Brain microvascular endothelial cell (primary cell): ENCODE data around the gene KLHL5.

ENCODE experiments used
- DNase-seq: peaks from one replicate; pipeline ENCODE4 v3.0.0-alpha.2; 2020
- H3K27ac ChIP-seq: fragments of 250-450 bp; sonication (Bioruptor Pico); 2 replicates; pipeline ENCODE4 v1.5.1; 2020; ENCODE audit warnings: mild to moderate bottlenecking, moderate library complexity
- H3K27me3 ChIP-seq: fragments of 250-450 bp; sonication (Bioruptor Pico); replicated peaks from 2 replicates; pipeline ENCODE4 v1.5.1; 2020; ENCODE audit warnings: mild to moderate bottlenecking
- H3K36me3 ChIP-seq: fragments of 250-450 bp; sonication (Bioruptor Pico); replicated peaks from 2 replicates; pipeline ENCODE4 v1.5.1; 2020; ENCODE audit warnings: mild to moderate bottlenecking
- H3K4me3 ChIP-seq: 2 replicates; pipeline ENCODE4 v1.5.1; 2011; ENCODE audit warnings: low read depth, mild to moderate bottlenecking, control low read depth, low read length, moderate library complexity
- CTCF ChIP-seq: IDR thresholded peaks from 2 replicates; pipeline ENCODE4 v1.5.1; 2011; ENCODE audit warnings: low read depth, mild to moderate bottlenecking, moderate library complexity, low read length, control low read depth, inconsistent platforms; ENCODE audit errors: missing control alignments
- in situ Hi-C: cut with HindIII; loops from 2 replicates; pipeline ENCODE4 v1.10.0; 2017; ENCODE audit warnings: low sequenced_read_pairs, low pct_ligation_motif_present

The KLHL5 gene

GRCh38 chr4:39157520-39157919 is 95.5 kb downstream of the KLHL5 start:
- H3K27me3 ChIP-seq, result no peaks in the 10 kb centered on the region
- no peak overlapping the region for H3K4me3 ChIP-seq
- in situ Hi-C loops, result no loop called here
- no peak for TF ChIP-seq CTCF
- H3K36me3 ChIP-seq, result no peaks in the 10 kb centered on the region
- DNase-seq, result no peak
- H3K27ac ChIP-seq, result no peak overlapping the region

- no peak for TF ChIP-seq CTCF
- Histone ChIP-seq H3K27me3 (no peaks in the 10 kb centered on the region), H3K4me3 (no peak overlapping the region), H3K27ac (no peak overlapping the region), H3K36me3 (no peaks in the 10 kb centered on the region)
- in situ Hi-C loops, result no loop called here
- no peak for DNase-seq
Observed at GRCh38 chr4:39166177-39166576, 104.1 kb downstream of the KLHL5 start.

GRCh38 chr4:39166669-39167068 is 104.6 kb downstream of the KLHL5 start:
- in situ Hi-C loops, result no loop called here
- H3K27ac ChIP-seq, result no peak overlapping the region
- no peak for TF ChIP-seq CTCF
- H3K36me3 ChIP-seq, result no peaks in the 10 kb centered on the region
- no peaks in the 10 kb centered on the region for H3K27me3 ChIP-seq
- no peak overlapping the region for H3K4me3 ChIP-seq
- no peak for DNase-seq

GRCh38 chr4:39169426-39169825 is 107.4 kb downstream of the KLHL5 start:
- no peak for TF ChIP-seq CTCF
- Histone ChIP-seq H3K27ac (no peak overlapping the region), H3K4me3 (no peak overlapping the region), H3K27me3 (no peaks in the 10 kb centered on the region), H3K36me3 (no peaks in the 10 kb centered on the region)
- DNase-seq, result peak; percentile 24
- in situ Hi-C loops, result no loop called here

- Histone ChIP-seq H3K27ac (no peak overlapping the region), H3K27me3 (no peaks in the 10 kb centered on the region), H3K4me3 (no peak overlapping the region), H3K36me3 (no peaks in the 10 kb centered on the region)
- no peak for TF ChIP-seq CTCF
- DNase-seq, result no peak
- in situ Hi-C loops, result no loop called here
Observed at GRCh38 chr4:39170301-39170700, 108.3 kb downstream of the KLHL5 start.
